ENCODE measurements around the gene NRXN2.

- TF ChIP-seq CTCF (IDR thresholded peaks at IDR 0.05), result peak; percentile 100
- no peak for TF ChIP-seq TCF7L2 (IDR thresholded peaks at IDR 0.05; ENCODE audit: low read depth, low read length)
- TF ChIP-seq SIN3A (IDR thresholded peaks at IDR 0.05; ENCODE audit: borderline replicate concordance, insufficient read depth, low read depth, low read length), result no peak
- TF ChIP-seq REST (IDR thresholded peaks at IDR 0.05; ENCODE audit: insufficient read depth in 1 of 2, low read depth in 2 of 2, low read length in 1 of 2), result no peak
Observed at GRCh38 chr11:64723117-64723906, at the start of gene NRXN2.
